ENCODE results near the gene ADCY4. TPM values are rescaled to one million over a fixed set of nuclear protein-coding genes. Genes with fewer than 3 reads are reported as not detected.

The ADCY4 gene
- total RNA-seq, 1 donor from 2014 or later: 3.4 TPM

DNA sequence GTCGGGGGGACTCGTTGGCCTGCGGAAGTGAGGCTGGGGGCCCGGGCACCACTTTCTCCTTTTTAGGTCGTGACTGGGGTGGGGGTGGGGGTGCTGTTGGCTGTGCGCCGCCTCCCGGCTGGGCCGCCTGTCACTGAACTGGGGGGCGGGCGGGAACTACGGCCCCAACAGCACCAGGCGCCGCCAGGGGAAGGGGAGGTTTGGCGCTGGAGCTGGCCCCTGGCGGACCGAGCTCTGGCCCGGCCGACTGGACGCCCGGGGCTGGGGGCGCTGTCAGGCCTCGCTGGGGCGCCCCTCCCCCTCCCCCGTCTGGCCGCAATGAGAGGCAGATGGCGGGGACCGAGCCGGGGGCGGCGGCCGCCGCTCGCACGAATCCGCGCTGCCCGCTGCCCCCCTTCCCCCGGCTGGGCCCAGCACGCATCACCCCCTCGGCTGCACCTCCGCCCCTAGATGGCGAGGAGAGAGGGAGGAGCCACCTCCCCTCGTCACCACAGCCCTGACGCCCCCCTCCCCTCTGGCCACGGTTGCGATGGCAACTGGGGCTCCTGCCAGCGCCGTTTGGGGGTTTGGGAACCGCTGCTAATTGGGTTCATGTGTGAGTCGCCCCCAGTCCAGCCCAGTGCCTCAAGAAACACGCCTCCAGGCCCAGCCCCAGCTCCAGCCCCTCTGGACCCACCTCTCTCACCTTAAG is 33.8 kb upstream of the ADCY4 start:
- no peaks in the 10 kb centered on the region for H3K27me3 Mint-ChIP-seq (ENCODE audit: low read depth)
- peak overlapping the region; percentile 99 for H3K27ac Mint-ChIP-seq
- DNase-seq (ENCODE audit: low spot score in 2 of 2, unreplicated experiment in 2 of 2): peak; percentile 60 to 72
- peak overlapping the region; percentile 89 for H3K4me3 Mint-ChIP-seq
- H3K36me3 Mint-ChIP-seq: peaks cover 15% of the 10 kb centered on the region
- peaks cover 52% of the 10 kb centered on the region for H3K4me1 Mint-ChIP-seq
- no peaks in the 10 kb centered on the region for H3K9me3 Mint-ChIP-seq
- no peak for TF ChIP-seq CTCF (IDR thresholded peaks at IDR 0.05; ENCODE audit: unreplicated experiment)

DNA sequence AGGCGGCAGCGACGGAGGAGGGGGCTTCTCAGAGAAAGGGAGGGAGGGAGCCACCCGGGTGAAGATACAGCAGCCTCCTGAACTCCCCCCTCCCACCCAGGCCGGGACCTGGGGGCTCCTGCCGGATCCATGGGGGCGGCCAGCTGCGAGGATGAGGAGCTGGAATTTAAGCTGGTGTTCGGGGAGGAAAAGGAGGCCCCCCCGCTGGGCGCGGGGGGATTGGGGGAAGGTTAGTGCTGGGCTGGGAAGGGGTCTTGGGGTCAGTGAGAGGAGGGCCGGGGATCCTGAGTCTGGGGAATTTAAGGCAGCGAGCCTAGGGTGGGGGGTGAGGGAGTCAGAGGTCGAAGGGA is 33.3 kb upstream of the ADCY4 start:
- peaks cover 52% of the 10 kb centered on the region for H3K4me1 Mint-ChIP-seq
- no peak for TF ChIP-seq CTCF (IDR thresholded peaks at IDR 0.05; ENCODE audit: unreplicated experiment)
- H3K27ac Mint-ChIP-seq: peak overlapping the region; percentile 99

GRCh38 chr14:24367514-24368211 is 32.8 kb upstream of the ADCY4 start, which contains the start of gene NFATC4:
NFATC4 (plus strand) TSS chr14:24368184; CDS start chr14:24368341, 157 bp downstream.
- Mint-ChIP-seq H3K9me3 (no peaks in the 10 kb centered on the region), H3K36me3 (peaks cover 5% of the 10 kb centered on the region), H3K27ac (peak within 1 kb of the TSS; percentile 99), H3K4me3 (peak within 1 kb of the TSS; percentile 89), H3K4me1 (peaks cover 48% of the 10 kb centered on the region), H3K27me3 (ENCODE audit: low read depth) (no peaks in the 10 kb centered on the region)
- TF ChIP-seq CTCF (IDR thresholded peaks at IDR 0.05; ENCODE audit: unreplicated experiment): no peak
- peak; percentile 64 to 76 for DNase-seq (ENCODE audit: low spot score in 2 of 2, unreplicated experiment in 2 of 2)

More for the DNA sequence above, 33.3 kb upstream of the ADCY4 start:
- Mint-ChIP-seq H3K36me3 (peaks cover 10% of the 10 kb centered on the region), H3K27me3 (ENCODE audit: low read depth) (no peaks in the 10 kb centered on the region), H3K9me3 (no peaks in the 10 kb centered on the region), H3K4me3 (peak overlapping the region; percentile 89)
- no peak for DNase-seq (ENCODE audit: low spot score in 2 of 2, unreplicated experiment in 2 of 2)

GRCh38 chr14:24366721-24367513 is 32.0 kb upstream of the ADCY4 start:
- Mint-ChIP-seq H3K4me1 (peaks cover 40% of the 10 kb centered on the region), H3K9me3 (no peaks in the 10 kb centered on the region), H3K36me3 (peaks cover 3% of the 10 kb centered on the region), H3K27ac (peak overlapping the region; percentile 99), H3K4me3 (peak overlapping the region; percentile 89), H3K27me3 (ENCODE audit: low read depth) (no peaks in the 10 kb centered on the region)
- DNase-seq (ENCODE audit: low spot score in 2 of 2, unreplicated experiment in 2 of 2): peak; percentile 82 to 88
- no peak for TF ChIP-seq CTCF (IDR thresholded peaks at IDR 0.05; ENCODE audit: unreplicated experiment)

GRCh38 chr14:24366413-24366720 is 31.5 kb upstream of the ADCY4 start:
- peak overlapping the region; percentile 89 for H3K4me3 Mint-ChIP-seq
- no peak for DNase-seq (ENCODE audit: low spot score in 2 of 2, unreplicated experiment in 2 of 2)
- H3K27ac Mint-ChIP-seq: peak overlapping the region; percentile 97
- H3K36me3 Mint-ChIP-seq: no peaks in the 10 kb centered on the region
- H3K27me3 Mint-ChIP-seq (ENCODE audit: low read depth): no peaks in the 10 kb centered on the region
- TF ChIP-seq CTCF (IDR thresholded peaks at IDR 0.05; ENCODE audit: unreplicated experiment): no peak
- H3K4me1 Mint-ChIP-seq: peaks cover 35% of the 10 kb centered on the region
- H3K9me3 Mint-ChIP-seq: no peaks in the 10 kb centered on the region
